GM23338 (cell line): ENCODE data around the gene STIM1.

Source experiments
- CTCF ChIP-seq, 2 experiments: fragments of 200-600 bp in 1 of 2; sonication (generic) in 1 of 2; conservative IDR thresholded peaks; 2 replicates each; pipeline versions ENCODE4 v1.5.1 to v1.6.1; 2016 to 2017; ENCODE audit warnings: antibody characterized with exemption in 2 of 2, low read depth in 2 of 2, mild to moderate bottlenecking in 2 of 2, moderate library complexity in 1 of 2
- EZH2 ChIP-seq: fragments of 200-600 bp; sonication (generic); IDR thresholded peaks from one replicate; pipeline ENCODE4 v1.8.0; 2017; ENCODE audit warnings: antibody characterized with exemption, mild to moderate bottlenecking, low read depth; ENCODE audit not compliant: unreplicated experiment
- POLR2AphosphoS5 ChIP-seq: IDR thresholded peaks from 2 replicates; pipeline ENCODE4 v1.6.1; 2016; ENCODE audit warnings: antibody characterized with exemption, low read depth

- no peak for TF ChIP-seq POLR2AphosphoS5
- TF ChIP-seq CTCF (conservative IDR thresholded peaks at IDR 0.05; ENCODE audit: low read depth in 2 of 2): no peak
- TF ChIP-seq EZH2: no peak
Observed at GRCh38 chr11:4118107-4118506, 262.6 kb downstream of the STIM1 start.
